NB4 (cell line): ENCODE data around the gene XKR8.
"Not testable (repeated sequence)": the region's sequence is repeated elsewhere in the genome, so short reads cannot be mapped to it uniquely, and the experiment has no call there.

Experiments
- DNase-seq: peaks from one replicate; pipeline ENCODE4 v3.0.0; 2010; ENCODE audit warnings: low read depth
- H3K4me3 ChIP-seq: one replicate; pipeline ENCODE4 v1.5.1; 2011; ENCODE audit warnings: mild to moderate bottlenecking, low read depth, low read length, moderate library complexity
- CTCF ChIP-seq: IDR thresholded peaks from one replicate; pipeline ENCODE4 v1.5.1; 2012; ENCODE audit warnings: low read depth, low read length
- MYC ChIP-seq: IDR thresholded peaks from 2 replicates; pipeline ENCODE4 v1.6.1; 2011; ENCODE audit warnings: low read depth, low read length
- POLR2A ChIP-seq: IDR thresholded peaks from 2 replicates; pipeline ENCODE4 v1.6.1; 2011; ENCODE audit warnings: mild to moderate bottlenecking; ENCODE audit not compliant: insufficient read length; ENCODE audit errors: extremely low read depth
- TF ChIP-seq, protein P1 (sequence below): IDR thresholded peaks from 2 replicates; pipeline ENCODE4 v1.6.1; 2011; ENCODE audit warnings: low read depth, low read length

XKR8 gene

DNA sequence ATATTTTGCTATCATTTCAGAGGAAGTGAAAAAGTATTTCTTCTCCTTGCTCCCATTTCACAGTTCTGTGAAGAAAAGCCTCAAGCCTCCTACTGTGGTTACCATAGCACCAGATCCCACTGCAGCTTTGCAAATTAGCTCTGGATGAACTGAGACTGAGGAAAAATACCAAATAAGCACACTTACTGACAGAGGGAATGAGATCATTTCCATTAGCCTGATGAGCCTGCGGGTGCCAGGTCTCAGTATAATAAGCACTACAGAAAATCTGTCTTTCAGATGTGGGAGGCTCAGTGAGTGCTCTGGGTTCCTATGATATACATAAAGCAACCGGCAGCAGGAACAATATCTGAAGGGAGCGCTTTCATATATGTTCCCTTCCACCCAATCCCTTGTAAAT, 21.4 kb downstream of the XKR8 start:
- no peak for TF ChIP-seq MYC
- TF ChIP-seq CTCF, result no peak
- TF ChIP-seq, protein P1, sequence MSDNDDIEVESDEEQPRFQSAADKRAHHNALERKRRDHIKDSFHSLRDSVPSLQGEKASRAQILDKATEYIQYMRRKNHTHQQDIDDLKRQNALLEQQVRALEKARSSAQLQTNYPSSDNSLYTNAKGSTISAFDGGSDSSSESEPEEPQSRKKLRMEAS, result no peak
- TF ChIP-seq POLR2A, result no peak
- no peak for DNase-seq
- H3K4me3 ChIP-seq, result no peak overlapping the region

DNA sequence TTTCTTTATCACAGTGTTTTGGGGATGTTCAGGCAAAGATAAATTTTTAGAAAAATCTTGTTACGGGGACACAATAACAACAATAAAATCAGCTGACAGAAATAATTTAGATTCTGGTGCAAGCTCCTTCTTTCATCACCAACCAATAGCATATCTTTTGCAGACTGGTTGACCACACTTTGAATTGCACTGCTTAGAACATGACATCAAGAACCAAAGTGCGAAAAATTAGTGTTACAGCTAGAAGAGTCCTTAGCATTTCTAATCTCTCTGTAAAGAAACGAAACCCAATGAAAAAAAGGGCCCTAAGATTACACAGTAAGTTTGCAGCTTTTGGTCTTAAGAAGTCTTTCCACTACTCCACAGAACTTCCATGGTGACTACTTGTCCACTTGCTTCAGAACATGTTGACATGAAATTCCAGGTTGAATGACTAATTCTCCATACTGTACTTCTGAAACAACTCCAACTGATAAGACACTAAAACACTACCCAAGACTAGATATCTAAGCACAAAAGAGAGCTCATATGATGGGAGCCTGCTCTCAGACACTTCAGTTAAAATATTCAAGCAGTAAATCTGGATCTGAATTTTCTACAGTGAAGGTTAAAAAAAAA, 31.3 kb downstream of the XKR8 start:
- H3K4me3 ChIP-seq, result no peak overlapping the region
- TF ChIP-seq MYC (no peak), POLR2A (no peak), CTCF (no peak)
- TF ChIP-seq, protein P1, result no peak
- DNase-seq, result no peak

- TF ChIP-seq, protein P1, result no peak
- no peak for TF ChIP-seq POLR2A
- TF ChIP-seq MYC, result no peak
- no peak for TF ChIP-seq CTCF
- DNase-seq, result peak; percentile 5
Measured at GRCh38 chr1:27992276-27992675, 32.5 kb downstream of the XKR8 start.

GRCh38 chr1:27993241-27993640, 33.5 kb downstream of the XKR8 start:
- TF ChIP-seq CTCF, result no peak
- no peak for TF ChIP-seq POLR2A
- TF ChIP-seq, protein P1, result no peak
- no peak for TF ChIP-seq MYC
- no peak for DNase-seq
- H3K4me3 ChIP-seq, result no peak overlapping the region

More at GRCh38 chr1:27992276-27992675, 32.5 kb downstream of the XKR8 start:
- no peak overlapping the region for H3K4me3 ChIP-seq

- peak; percentile 12 for DNase-seq
- TF ChIP-seq, protein P1, result peak; percentile 35; the same call in 1 of the 2 replicates
- no peak for TF ChIP-seq CTCF
- H3K4me3 ChIP-seq, result no peak overlapping the region
Measured at GRCh38 chr1:27994060-27994459, 34.3 kb downstream of the XKR8 start.

- not testable (repeated sequence) for H3K4me3 ChIP-seq, DNase-seq
Measured at GRCh38 chr1:27994526-27994925, 34.8 kb downstream of the XKR8 start.

DNA sequence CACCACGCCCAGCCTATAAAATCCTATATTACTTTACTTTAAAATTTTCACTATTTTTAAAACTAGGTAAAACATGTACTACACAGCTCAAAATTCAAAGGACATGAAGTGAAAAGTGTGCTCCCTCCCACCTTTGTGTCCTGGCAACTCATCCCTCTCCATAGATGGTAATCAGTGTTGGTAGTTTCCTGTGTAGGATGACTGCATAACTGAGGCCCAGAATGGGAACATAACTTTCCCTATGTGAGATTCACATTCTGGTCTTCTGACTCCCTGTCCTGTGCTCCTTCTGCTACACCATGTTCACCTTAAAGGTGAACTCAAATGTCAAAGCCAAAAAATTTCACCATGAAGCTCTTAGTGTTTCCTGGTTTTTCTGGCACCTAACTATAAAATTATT, 39.3 kb downstream of the XKR8 start:
- H3K4me3 ChIP-seq, result no peak overlapping the region
- TF ChIP-seq POLR2A, result no peak
- TF ChIP-seq MYC, result no peak
- no peak for TF ChIP-seq CTCF
- TF ChIP-seq, protein P1, result no peak
- no peak for DNase-seq
